GM18870 (cell line): ENCODE results near the gene COPB1.

Experiments
- ATAC-seq: cut with Tn5 transposase; IDR thresholded peaks from one replicate; pipeline ENCODE4 v1.9.1; 2021; ENCODE audit warnings: moderate library complexity; ENCODE audit not compliant: unreplicated experiment

COPB1 gene

DNA sequence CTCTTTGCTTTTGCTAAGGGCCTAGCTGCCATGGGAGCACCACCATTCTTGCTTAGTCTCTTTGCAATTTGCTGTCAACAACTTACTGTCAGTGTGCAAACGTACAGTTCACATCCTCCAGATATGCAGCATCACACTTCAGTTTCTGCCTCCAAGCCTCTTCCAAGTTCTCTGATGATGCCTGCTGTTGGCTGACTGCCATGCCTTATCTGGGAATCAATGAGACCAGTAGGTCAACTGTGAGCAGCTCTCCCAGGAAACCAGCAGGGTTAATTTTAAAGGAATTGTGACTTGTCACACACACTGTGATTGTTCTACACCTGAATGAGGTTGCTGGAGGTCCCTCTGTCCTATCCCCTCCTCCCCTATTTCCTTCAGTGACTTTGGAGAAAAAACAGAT is 56.0 kb downstream of the COPB1 start:
- ATAC-seq: no peak

- ATAC-seq: no peak
Observed at GRCh38 chr11:14435717-14436512, 63.7 kb downstream of the COPB1 start.

DNA sequence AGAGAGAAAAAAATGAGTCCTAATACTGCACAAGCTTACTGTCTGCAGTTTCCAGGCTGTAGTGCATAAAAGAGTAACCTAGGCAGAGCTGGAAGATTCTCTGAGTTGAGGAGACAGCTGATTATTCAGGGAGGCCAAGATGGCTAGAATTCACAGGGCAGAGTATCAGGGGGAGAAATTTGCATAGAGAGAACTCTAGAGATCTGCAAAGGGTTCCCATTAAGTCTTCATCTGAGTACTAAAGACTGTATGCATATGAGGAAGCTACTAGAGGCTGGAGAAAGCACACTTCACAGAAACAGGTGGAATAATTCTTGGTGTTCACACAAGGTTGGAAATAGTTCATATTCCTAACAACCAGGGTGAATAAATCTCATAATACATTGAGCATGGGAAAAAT is 74.0 kb downstream of the COPB1 start:
- ATAC-seq: no peak

GRCh38 chr11:14424096-14424495 is 75.5 kb downstream of the COPB1 start:
- ATAC-seq: no peak

DNA sequence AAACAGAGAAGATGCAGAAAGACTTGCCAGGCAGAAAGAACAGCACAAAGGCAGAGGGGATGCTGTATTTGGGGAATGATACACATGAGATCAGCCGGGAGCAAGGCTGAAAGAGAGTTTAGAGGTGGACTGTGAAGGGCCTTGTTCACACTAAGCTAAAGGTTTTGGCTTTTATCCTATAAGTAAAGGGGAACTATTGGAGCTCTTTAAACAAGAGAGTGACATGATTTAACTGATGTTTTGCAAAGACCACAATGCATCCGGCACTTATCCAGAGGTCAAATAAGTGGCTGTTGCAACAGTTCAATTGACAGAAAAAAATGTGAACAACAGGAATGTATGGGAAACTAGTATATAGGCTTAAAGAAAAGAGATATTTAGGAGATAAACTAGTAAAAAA is 76.0 kb downstream of the COPB1 start:
- ATAC-seq: no peak

DNA sequence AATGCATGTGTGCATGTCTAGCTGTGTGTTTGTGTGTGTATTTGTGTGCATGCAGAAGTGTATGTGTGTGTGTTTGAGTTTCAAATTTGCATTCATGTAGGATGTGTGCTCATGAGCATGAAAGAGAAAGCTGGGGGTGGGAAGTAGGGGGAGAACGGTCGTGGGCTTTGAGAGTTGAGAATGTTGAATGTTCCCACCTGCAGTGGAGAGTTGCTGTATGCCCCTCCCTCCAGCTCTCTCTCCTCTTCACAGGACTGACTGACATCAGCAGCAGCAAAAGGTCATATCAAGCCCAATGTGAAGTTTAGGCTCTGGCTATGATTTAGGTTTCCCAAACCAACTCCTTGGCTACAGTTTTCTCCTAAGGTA is 76.8 kb downstream of the COPB1 start:
- no peak for ATAC-seq

DNA sequence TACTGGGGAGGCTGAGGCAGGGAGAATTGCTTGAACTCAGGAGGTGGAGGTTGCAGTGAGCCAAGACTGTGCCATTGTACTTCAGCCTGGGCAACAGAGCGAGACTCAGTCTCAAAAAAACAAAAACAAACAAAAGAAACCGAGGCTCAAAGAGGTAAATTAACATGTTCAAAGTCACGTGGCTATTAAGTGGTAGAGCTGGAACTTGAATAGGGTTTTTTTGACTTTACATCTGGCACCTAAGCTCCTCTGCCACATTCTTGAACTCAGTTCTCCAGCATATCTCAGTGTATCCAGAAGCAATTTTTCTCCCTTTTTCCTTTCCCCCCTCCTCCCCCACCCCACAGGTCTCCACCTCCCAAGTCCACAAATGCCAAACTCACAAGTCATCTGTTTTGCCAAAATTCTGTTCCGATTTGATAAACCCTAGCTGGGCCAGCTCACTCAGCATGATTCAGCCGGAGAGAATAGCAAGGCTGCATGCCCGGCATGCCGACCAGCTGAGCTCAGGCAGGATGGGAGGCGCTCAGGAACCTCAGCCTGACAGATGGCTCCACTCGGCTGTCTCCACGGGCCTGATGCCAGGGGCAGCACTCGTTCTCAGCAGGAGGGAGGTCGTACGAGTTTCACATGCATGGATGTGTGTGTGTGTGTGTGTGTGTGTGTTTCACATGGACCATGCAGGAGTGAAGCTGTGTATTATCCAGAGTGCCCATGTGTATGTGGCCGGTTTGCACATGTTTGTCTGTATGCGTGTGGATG is 77.4 kb downstream of the COPB1 start:
- no peak for ATAC-seq

- ATAC-seq: no peak
Observed at GRCh38 chr11:14420223-14420622, 79.4 kb downstream of the COPB1 start.

DNA sequence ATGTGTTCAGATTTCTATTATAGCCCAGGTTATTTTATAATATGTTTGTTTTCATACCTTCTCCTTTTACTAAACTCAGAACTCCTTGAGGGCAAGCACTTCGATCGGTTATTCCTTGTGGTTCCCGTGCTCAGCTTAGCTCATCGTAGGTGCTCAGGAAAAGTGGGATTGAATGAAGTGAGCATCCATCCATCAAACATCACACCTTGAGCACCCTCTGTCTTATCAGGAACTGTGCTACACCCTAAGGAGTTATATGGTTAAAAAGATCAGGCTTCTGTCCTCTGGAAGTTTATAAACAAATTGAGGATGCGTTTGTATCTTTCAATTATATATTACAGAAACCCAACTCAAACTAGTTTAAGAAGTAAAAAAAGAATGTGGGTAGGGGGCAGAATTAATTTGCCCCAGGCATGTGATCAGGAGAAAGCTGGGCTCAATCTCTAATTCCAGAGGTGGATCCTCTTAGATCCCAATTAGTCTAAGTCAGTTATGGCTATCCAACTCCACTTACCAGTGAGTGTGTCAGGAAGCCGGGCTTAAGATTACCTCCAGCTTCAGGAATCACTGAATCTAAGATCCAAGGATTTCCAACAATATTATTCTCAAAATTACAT is 80.7 kb downstream of the COPB1 start:
- no peak for ATAC-seq

DNA sequence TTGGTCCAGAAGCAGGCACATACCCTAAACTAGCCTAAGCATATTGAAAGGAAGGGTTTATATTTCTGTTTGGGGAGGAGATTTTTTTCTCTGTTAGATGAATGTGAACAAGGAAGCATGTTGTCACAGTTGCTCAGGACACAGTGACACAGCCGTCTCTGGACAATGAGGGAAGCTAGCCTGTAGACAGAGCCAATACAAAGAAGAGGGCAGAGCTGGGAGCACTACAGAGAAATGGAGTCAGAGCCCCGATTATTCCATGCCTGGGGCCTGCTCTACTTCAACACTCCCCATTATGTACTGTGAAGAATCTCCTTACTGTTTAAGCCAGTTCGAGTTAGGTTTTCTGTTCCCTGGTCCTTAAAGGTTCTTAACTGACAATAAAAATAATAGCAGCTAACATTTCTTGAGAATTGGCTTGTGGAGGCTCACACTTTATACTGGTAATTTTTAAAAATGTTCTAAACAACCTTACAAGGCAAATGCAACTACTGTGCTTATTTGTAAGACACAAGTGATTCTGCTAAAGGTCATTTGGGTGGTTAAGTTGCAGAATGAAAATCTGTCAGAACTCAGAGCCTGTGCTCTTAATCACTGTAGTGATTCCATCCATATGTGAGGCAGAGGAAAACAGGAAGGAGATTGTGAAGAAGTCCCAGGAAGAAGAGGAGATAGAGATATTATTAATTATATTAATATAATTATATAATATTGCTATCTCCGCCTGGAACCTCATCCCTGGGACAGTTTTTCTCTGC is 81.8 kb downstream of the COPB1 start:
- no peak for ATAC-seq

DNA sequence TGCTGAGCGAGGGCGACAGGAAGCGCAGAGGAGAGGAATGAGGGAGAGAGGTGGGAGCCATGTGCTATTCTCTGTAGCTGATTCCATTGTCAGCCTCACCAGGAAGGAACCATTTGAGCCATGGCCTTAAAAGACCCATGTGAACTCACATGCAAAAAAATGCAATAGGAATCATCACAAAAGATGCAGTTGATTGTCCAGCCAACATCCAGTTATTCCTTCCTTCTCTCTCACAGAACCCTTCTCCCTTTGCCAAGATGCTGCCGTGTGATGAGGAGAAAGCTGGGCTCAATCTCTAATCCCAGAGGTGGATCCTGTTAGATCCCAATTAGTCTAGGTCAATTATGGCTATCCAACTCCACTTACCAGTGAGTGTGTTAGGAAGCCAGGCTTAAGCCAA is 82.4 kb downstream of the COPB1 start:
- ATAC-seq: no peak

DNA sequence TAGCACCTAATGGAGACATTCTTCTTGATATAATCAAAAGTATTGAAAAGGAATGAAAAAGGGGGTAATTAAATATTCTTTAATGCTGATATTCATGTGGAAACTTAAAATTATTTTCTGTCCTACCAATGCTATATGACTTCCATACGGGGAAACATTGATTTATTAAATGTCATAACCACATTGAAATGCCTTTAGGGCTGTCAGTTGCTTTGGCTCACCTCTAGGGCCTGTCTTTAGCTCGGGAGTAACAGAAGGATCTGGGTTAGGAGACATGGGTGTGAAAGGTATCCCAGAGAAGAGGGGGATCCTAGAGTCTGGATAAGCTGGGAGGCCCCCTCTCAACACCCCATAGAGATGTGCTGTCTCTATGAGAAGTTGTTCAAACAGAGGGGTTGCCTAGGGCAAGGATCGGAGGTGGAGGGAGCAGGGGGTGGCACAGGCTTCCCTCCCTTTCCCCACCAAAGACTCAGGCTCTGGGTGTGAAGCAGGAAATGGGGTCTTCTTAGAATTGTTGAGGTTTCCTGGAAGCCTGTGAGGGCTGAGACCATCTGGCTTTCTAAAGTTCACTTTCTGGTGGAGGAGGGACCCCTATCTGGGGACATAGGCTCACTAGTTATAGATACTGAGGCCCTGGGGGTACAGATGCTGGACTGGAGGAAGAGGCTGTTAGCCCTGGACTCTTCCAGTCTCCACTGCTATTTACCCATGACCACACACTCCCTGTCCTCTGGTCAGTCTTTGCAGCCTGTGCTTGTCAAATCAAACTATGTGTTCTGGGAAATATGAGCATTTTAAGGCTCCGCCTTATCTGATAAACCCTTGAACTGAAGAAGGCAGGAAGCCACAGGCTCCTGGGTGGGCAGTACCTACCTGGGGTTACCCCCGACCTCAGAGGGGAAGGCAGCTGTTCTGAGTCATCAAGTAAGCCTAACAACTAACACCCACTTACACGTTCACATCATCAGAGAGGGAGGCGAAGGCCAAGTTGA is 84.8 kb downstream of the COPB1 start:
- peak; percentile 87 for ATAC-seq

GRCh38 chr11:14413307-14414069 is 86.1 kb downstream of the COPB1 start:
- no peak for ATAC-seq

- no peak for ATAC-seq
Observed at GRCh38 chr11:14411818-14412217, 87.8 kb downstream of the COPB1 start.

DNA sequence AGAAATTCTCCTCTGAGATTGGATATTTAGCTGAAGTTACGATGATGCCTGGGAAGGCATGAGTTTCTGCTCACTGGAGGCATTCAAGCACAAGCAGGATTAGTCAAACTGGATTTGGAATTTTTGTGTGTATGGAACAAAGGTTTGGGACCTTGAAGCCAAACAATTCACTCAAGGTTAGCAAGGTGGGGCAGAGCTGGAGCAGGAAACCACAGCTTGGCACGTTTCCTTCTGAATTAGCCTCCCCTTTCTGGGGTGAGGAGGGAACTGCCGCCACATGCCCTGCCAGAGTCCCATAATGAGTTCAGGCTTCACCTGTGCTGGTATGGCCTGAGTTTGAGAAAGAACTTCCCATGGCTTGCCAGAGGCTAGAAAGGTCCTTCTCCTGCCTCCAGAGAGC is 89.7 kb downstream of the COPB1 start:
- ATAC-seq: no peak

GRCh38 chr11:14408612-14409011 is 91.0 kb downstream of the COPB1 start:
- no peak for ATAC-seq
